H1 (cell line): Measurements from ENCODE around the gene MYOM3. TPM values are rescaled to one million over a fixed set of nuclear protein-coding genes. Genes with fewer than 3 reads are reported as not detected.

Source experiments
- CTCF ChIA-PET: fragments of 300-600 bp; sonication (Branson Sonifier 250); formaldehyde crosslinking; loops from one replicate; lab custom pipeline; 2021; ENCODE audit not compliant: partially characterized antibody; lab: Charles Lee
- POLR2A ChIA-PET: fragments of 300-600 bp; sonication (Branson Sonifier 250); formaldehyde crosslinking; loops from one replicate; lab custom pipeline; 2021; ENCODE audit warnings: inconsistent platforms; ENCODE audit not compliant: partially characterized antibody; lab: Charles Lee
- DNase-seq, 2 experiments: peaks; one replicate each; pipeline versions ENCODE4 v3.0.0 to v3.0.0-alpha.2; 2010 to 2022; ENCODE audit warnings: low spot score in 2 of 2, low read depth in 1 of 2, mixed read lengths in 1 of 2
- FAIRE-seq: peaks from 2 replicates; lab custom pipeline; 2011; peaks lifted over from hg19 to GRCh38; lab: Jason Lieb, UNC
- H2AFZ ChIP-seq: 2 replicates; pipeline ENCODE4 v1.8.1; 2012; ENCODE audit warnings: low read length, inconsistent platforms
- H2AK5ac ChIP-seq: 2 replicates; pipeline ENCODE4 v1.6.1; 2013; ENCODE audit warnings: low read depth, low read length
- H2BK120ac ChIP-seq: replicated peaks from 2 replicates; pipeline ENCODE3; 2013; ENCODE audit warnings: low read depth, low read length, inconsistent platforms
- H2BK12ac ChIP-seq: 2 replicates; pipeline ENCODE4 v1.6.1; 2013; ENCODE audit warnings: low read depth, low read length
- H2BK15ac ChIP-seq: 2 replicates; pipeline ENCODE4 v1.6.1; 2013; ENCODE audit warnings: low read length
- H2BK20ac ChIP-seq: 2 replicates; pipeline ENCODE4 v1.6.1; 2013; ENCODE audit warnings: low read length
- H2BK5ac ChIP-seq: 2 replicates; pipeline ENCODE4 v1.6.1; 2013; ENCODE audit warnings: low read depth, low read length
- H3K14ac ChIP-seq: 2 replicates; pipeline ENCODE4 v1.6.1; 2013; ENCODE audit warnings: inconsistent platforms; ENCODE audit not compliant: insufficient read length
- H3K18ac ChIP-seq: 2 replicates; pipeline ENCODE4 v1.6.1; 2013; ENCODE audit warnings: low read length; ENCODE audit errors: extremely low read depth
- H3K23ac ChIP-seq: 2 replicates; pipeline ENCODE4 v1.6.1; 2013; ENCODE audit warnings: inconsistent platforms; ENCODE audit not compliant: insufficient read length
- H3K23me2 ChIP-seq: 2 replicates; pipeline ENCODE4 v1.6.1; 2013; ENCODE audit warnings: low read depth, low read length
- H3K27ac ChIP-seq: 2 replicates; pipeline ENCODE4 v1.6.1; 2011; ENCODE audit warnings: low read depth, low read length, inconsistent platforms
- H3K27me3 ChIP-seq, 4 experiments: replicated peaks in 1 of 4; 1 replicate in 1 of 4; 2 replicates in 3 of 4; pipeline versions ENCODE4 v1.6.1 to v1.8.1; 2011 to 2013; ENCODE audit warnings: low read length in 3 of 4, mild to moderate bottlenecking in 3 of 4, inconsistent platforms in 2 of 4, mixed read lengths in 2 of 4, moderate library complexity in 1 of 4; ENCODE audit not compliant: control insufficient read depth in 3 of 4, insufficient read depth in 3 of 4; ENCODE audit errors: extremely low read depth in 1 of 4
- H3K36me3 ChIP-seq, 4 experiments: 2 replicates each; pipeline versions ENCODE4 v1.6.1 to v1.8.1; 2011 to 2013; ENCODE audit warnings: mild to moderate bottlenecking in 4 of 4, low read length in 3 of 4, moderate library complexity in 2 of 4, control low read depth in 1 of 4, inconsistent platforms in 1 of 4; ENCODE audit not compliant: insufficient read depth in 4 of 4, control insufficient read depth in 2 of 4
- H3K4ac ChIP-seq: replicated peaks from 2 replicates; pipeline ENCODE3; 2013; ENCODE audit warnings: low read length, low read depth, mixed read lengths, inconsistent platforms; ENCODE audit not compliant: insufficient read length
- H3K4me1 ChIP-seq, 4 experiments: replicated peaks in 1 of 4; 1 replicate in 1 of 4; 2 replicates in 3 of 4; pipeline versions ENCODE4 v1.6.1 to v1.8.1; 2011 to 2013; ENCODE audit warnings: low read length in 3 of 4, inconsistent platforms in 2 of 4, mixed read lengths in 1 of 4; ENCODE audit not compliant: insufficient read depth in 4 of 4, control insufficient read depth in 3 of 4
- H3K4me2 ChIP-seq, 2 experiments: 2 replicates each; pipeline versions ENCODE4 v1.6.1 to v1.8.1; 2011 to 2013; ENCODE audit warnings: low read depth in 2 of 2, low read length in 2 of 2, control low read depth in 1 of 2, inconsistent platforms in 1 of 2, mild to moderate bottlenecking in 1 of 2; ENCODE audit not compliant: insufficient read depth in 1 of 2
- H3K4me3 ChIP-seq, 4 experiments: fragments of 200-600, 300-600 bp in 1 of 4; sonication (generic), shearing (Covaris generic), sonication (Bioruptor Twin) in 1 of 4; 2 replicates each; pipeline versions ENCODE4 v1.5.1 to v1.8.1; 2011 to 2016; ENCODE audit warnings: low read length in 4 of 4, low read depth in 3 of 4, control low read depth in 2 of 4, inconsistent platforms in 2 of 4, mild to moderate bottlenecking in 2 of 4, mixed read lengths in 1 of 4, moderate library complexity in 1 of 4; ENCODE audit not compliant: insufficient read depth in 2 of 4; ENCODE audit errors: extremely low read depth in 1 of 4
- H3K56ac ChIP-seq: replicated peaks from 2 replicates; pipeline ENCODE3; 2013; ENCODE audit warnings: low read depth, mild to moderate bottlenecking, mixed read lengths, low read length, inconsistent platforms; ENCODE audit not compliant: insufficient read length
- H3K79me1 ChIP-seq: 2 replicates; pipeline ENCODE4 v1.6.1; 2013; ENCODE audit warnings: low read depth, low read length, control low read depth
- H3K79me2 ChIP-seq, 2 experiments: 2 replicates each; pipeline versions ENCODE4 v1.6.1 to v1.8.1; 2012 to 2013; ENCODE audit warnings: low read length in 2 of 2, mild to moderate bottlenecking in 2 of 2, inconsistent platforms in 1 of 2; ENCODE audit not compliant: insufficient read depth in 2 of 2, control insufficient read depth in 1 of 2
- H3K9ac ChIP-seq, 4 experiments: replicated peaks in 1 of 4; 1 replicate in 1 of 4; 2 replicates in 3 of 4; pipeline versions ENCODE4 v1.6.1 to v1.8.1; 2011 to 2013; ENCODE audit warnings: low read depth in 3 of 4, low read length in 3 of 4, control low read depth in 2 of 4, mild to moderate bottlenecking in 2 of 4, moderate library complexity in 2 of 4, inconsistent platforms in 1 of 4; ENCODE audit errors: extremely low read depth in 1 of 4
- H3K9me3 ChIP-seq, 2 experiments: 2 replicates each; pipeline versions ENCODE4 v1.6.1 to v1.8.1; 2012 to 2013; ENCODE audit warnings: mild to moderate bottlenecking in 2 of 2, moderate library complexity in 2 of 2, control low read depth in 1 of 2, inconsistent platforms in 1 of 2, low read depth in 1 of 2, low read length in 1 of 2, mixed read lengths in 1 of 2; ENCODE audit not compliant: insufficient read depth in 2 of 2
- H4K20me1 ChIP-seq, 2 experiments: replicated peaks in 1 of 2; 2 replicates each; pipeline versions ENCODE3 to v1.8.1; 2011 to 2013; ENCODE audit warnings: inconsistent platforms in 2 of 2, low read length in 2 of 2, mild to moderate bottlenecking in 1 of 2; ENCODE audit not compliant: insufficient read depth in 2 of 2, control insufficient read depth in 1 of 2
- H4K5ac ChIP-seq: 2 replicates; pipeline ENCODE4 v1.6.1; 2013; ENCODE audit warnings: low read length, low read depth, mixed read lengths, inconsistent platforms; ENCODE audit not compliant: insufficient read length
- H4K8ac ChIP-seq: 2 replicates; pipeline ENCODE4 v1.8.0; 2013; ENCODE audit warnings: mild to moderate bottlenecking, moderate library complexity, low read length, inconsistent platforms; ENCODE audit not compliant: insufficient read depth; ENCODE audit errors: extremely low read depth
- H4K91ac ChIP-seq: replicated peaks from 2 replicates; pipeline ENCODE3; 2013; ENCODE audit warnings: low read length, mixed read lengths, inconsistent platforms; ENCODE audit not compliant: insufficient read length
- CEBPB ChIP-seq: IDR thresholded peaks from 2 replicates; pipeline ENCODE4 v1.6.1; 2012; ENCODE audit warnings: low read depth, low read length
- CHD2 ChIP-seq: IDR thresholded peaks from 2 replicates; pipeline ENCODE4 v1.6.1; 2012; ENCODE audit warnings: low read length, improper control_type of control experiment
- CREB1 ChIP-seq: IDR thresholded peaks from 2 replicates; pipeline ENCODE4 v1.6.1; 2012; ENCODE audit warnings: inconsistent platforms
- KDM5A ChIP-seq: fragments of 200-600 bp; IDR thresholded peaks from 2 replicates; pipeline ENCODE4 v1.7.1; 2012; ENCODE audit warnings: mild to moderate bottlenecking, low read length, inconsistent platforms, mixed read lengths
- RFX5 ChIP-seq: IDR thresholded peaks from 2 replicates; pipeline ENCODE4 v1.6.1; 2011; ENCODE audit warnings: low read depth, low read length, improper control_type of control experiment, borderline replicate concordance
- SP2 ChIP-seq: IDR thresholded peaks from 2 replicates; pipeline ENCODE4 v1.6.1; 2012; ENCODE audit warnings: mild to moderate bottlenecking, low read length, inconsistent platforms
- SUZ12 ChIP-seq: fragments of 200-600 bp; sonication (generic); IDR thresholded peaks from 2 replicates; pipeline ENCODE4 v1.6.1; 2012; ENCODE audit warnings: mild to moderate bottlenecking, inconsistent platforms, low read length, moderate library complexity, mixed read lengths
- TEAD4 ChIP-seq: IDR thresholded peaks from 2 replicates; pipeline ENCODE4 v1.6.1; 2012; ENCODE audit warnings: low read depth, low read length, inconsistent platforms, mixed read lengths
- WGBS, 2 experiments: shearing (Covaris generic) in 1 of 2; methylation state at CpG; one replicate each; pipeline versions ENCODE4 v1.1.6 to v1.1.7; 2013 to 2015; ENCODE audit warnings: low lambda C conversion rate in 2 of 2, mixed read lengths in 2 of 2, inconsistent platforms in 1 of 2, low coverage in 1 of 2, missing lambda C conversion rate in 1 of 2; ENCODE audit not compliant: insufficient replicate concordance in 2 of 2, insufficient coverage in 1 of 2, insufficient read length in 1 of 2; ENCODE audit errors: extremely low coverage in 1 of 2, missing lambda C conversion rate in 1 of 2; 5-methylcytosine and 5-hydroxymethylcytosine counted together
- polyA plus RNA-seq, 7 experiments: library from polyadenylated mRNA; depleted of rRNA in 3 of 7; stranded (reverse) in 5 of 7; unstranded in 2 of 7; fragments of >200 nt in 5 of 7; fragments of 200-250 nt in 2 of 7; gene quantifications; 1 replicate in 5 of 7; 2 replicates in 1 of 7; 4 replicates in 1 of 7; pipeline versions ENCODE4 v1.2.1 to v1.2.3, GENCODE V29; 2011 to 2013; ENCODE audit warnings: missing spikeins in 2 of 7, mixed read lengths in 2 of 7
- total RNA-seq: library from RNA; stranded (reverse); fragmentation: NEBNext Ultra II Directional; extraction: Animal tissue kit (Norgen Biotek cat#: 25700); gene quantifications from 2 replicates; pipeline ENCODE4 v1.2.1, GENCODE V29; 2021
- TF ChIP-seq, protein P1 (sequence below): IDR thresholded peaks from 2 replicates; pipeline ENCODE4 v1.6.1; 2012; ENCODE audit warnings: inconsistent platforms

Gene MYOM3
- total and polyA plus RNA-seq, 2 of the 8 experiments (the other 6 are each of a cell fraction or from before 2014, with no cell fraction given) = 0.08 to 0.09 TPM

DNA sequence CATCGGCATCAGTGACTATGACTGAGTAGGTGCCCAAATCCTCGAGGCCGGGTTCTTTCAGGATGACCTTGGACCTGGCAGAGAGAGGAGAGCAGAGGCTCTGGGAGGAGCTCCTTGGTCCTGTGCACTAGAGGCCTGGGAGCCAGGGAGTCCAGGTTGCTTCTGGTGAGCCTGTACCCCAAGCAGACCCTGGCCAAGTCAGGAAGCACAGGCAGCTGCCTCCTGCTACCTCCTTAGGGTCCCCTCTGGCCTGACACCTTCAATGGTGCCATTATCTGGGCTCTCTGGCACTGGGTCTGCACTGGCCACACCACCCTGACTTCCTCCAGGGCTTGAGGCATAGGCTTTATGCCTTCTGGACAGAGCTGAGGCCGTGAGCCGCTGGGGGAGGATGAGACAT is 37.7 kb downstream of the MYOM3 start:
- Histone ChIP-seq H3K56ac (no peak overlapping the region), H3K27me3 (no peaks in the 10 kb centered on the region; a peak in 1 of 7 replicates), H4K20me1 (no peaks in the 10 kb centered on the region), H3K23ac (no peak overlapping the region), H2BK15ac (no peak overlapping the region), H2BK120ac (no peak overlapping the region), H2AFZ (no peak overlapping the region), H3K9ac (no peak overlapping the region), H3K14ac (no peak overlapping the region), H4K5ac (no peak overlapping the region), H2BK20ac (no peak overlapping the region), H4K8ac (no peak overlapping the region), H2AK5ac (no peak overlapping the region), H3K23me2 (no peaks in the 10 kb centered on the region), H4K91ac (no peak overlapping the region), H3K9me3 (no peaks in the 10 kb centered on the region), H3K36me3 (no peaks in the 10 kb centered on the region), H3K4me3 (no peak overlapping the region), H3K18ac (no peak overlapping the region), H3K79me2 (no peaks in the 10 kb centered on the region), H3K27ac (no peak overlapping the region), H3K4ac (no peak overlapping the region), H3K79me1 (no peaks in the 10 kb centered on the region), H2BK5ac (no peak overlapping the region), H2BK12ac (no peak overlapping the region), H3K4me2 (no peak overlapping the region), H3K4me1 (peaks cover 0 to 5% (median under 1%) of the 10 kb centered on the region in 4 experiments; a peak in 4 of 7 replicates)
- ChIA-PET CTCF (interaction anchor here (0.9 to 1.6 kb wide), 5 partner anchors 21 to 128 kb away, joined by 3 to 8 read pairs (median 5); no protein-coding TSS in a partner anchor), POLR2A (no interaction called here)
- FAIRE-seq (no peak), DNase-seq (no peak)
- 98% methylated on average over 3 of the region's 5 CpGs; no CpG with 5 or more reads in 1 of the 2 experiments for WGBS, 2 experiments
- no peak for TF ChIP-seq RFX5
- no peak for TF ChIP-seq KDM5A
- TF ChIP-seq CREB1 = no peak
- TF ChIP-seq TEAD4 = no peak
- TF ChIP-seq CEBPB = no peak
- TF ChIP-seq CHD2 = no peak
- TF ChIP-seq SP2 = no peak
- TF ChIP-seq SUZ12 = no peak
- TF ChIP-seq, protein P1, sequence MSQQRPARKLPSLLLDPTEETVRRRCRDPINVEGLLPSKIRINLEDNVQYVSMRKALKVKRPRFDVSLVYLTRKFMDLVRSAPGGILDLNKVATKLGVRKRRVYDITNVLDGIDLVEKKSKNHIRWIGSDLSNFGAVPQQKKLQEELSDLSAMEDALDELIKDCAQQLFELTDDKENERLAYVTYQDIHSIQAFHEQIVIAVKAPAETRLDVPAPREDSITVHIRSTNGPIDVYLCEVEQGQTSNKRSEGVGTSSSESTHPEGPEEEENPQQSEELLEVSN = no peak
